Eye (tissue), 1 donor: ENCODE results near the gene PTAFR.

Source experiments
- DNase-seq: peaks from one replicate; pipeline ENCODE4 v3.0.0-alpha.2; 2015

PTAFR gene, protein sequence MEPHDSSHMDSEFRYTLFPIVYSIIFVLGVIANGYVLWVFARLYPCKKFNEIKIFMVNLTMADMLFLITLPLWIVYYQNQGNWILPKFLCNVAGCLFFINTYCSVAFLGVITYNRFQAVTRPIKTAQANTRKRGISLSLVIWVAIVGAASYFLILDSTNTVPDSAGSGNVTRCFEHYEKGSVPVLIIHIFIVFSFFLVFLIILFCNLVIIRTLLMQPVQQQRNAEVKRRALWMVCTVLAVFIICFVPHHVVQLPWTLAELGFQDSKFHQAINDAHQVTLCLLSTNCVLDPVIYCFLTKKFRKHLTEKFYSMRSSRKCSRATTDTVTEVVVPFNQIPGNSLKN

DNA sequence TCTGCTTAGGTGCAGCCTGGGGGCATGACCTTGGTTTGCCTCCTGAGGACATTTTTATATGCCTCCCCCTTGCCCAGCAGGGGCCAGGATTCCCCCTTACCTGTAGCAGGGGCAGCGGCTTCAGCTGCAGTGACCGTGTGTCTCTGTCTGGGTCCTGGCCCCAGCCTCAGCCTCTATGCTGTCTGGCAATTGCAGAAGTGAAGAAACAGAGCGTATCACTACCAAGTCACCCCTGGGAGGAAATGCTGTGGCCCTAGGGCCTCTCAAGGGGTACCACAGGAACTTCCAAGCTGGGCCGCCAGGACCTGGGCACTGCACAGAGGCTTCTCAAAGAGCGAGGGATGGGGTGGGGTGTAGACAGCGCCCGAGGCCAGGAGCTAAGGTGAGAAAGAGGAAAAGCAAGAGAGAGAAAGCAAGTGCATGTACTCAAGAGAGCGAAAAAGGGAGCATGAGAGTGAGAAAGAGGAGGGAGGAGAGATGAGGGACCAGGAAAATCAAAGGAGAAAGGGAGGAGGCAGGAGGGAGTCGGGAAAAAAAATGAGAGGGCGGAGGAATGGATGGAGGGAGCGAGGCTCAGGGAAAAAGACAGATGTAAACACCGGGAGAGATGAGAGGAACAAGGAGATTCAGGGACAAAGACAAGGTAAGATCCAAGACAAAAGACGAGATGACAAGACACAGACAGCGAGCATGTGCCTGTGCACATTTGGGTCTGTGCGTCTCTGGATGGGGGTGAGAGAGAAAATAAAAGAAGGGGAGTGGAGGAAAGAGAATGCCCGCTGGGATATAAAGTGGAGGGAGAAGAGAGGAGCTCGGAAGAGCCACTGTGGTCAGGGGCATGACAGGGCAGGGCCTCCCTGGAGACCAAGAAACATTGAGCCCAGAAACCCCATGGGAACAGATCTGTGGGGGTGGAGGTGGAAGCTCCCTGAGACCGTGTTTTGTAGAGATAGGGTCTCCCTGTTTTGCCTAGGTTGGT, at the start of gene PTAFR:
TSS of gene PTAFR (minus strand) at position 199 of the 979 bp plus-strand sequence. CDS start 25,669 bp downstream, outside the sequence.
- DNase-seq = no peak

DNA sequence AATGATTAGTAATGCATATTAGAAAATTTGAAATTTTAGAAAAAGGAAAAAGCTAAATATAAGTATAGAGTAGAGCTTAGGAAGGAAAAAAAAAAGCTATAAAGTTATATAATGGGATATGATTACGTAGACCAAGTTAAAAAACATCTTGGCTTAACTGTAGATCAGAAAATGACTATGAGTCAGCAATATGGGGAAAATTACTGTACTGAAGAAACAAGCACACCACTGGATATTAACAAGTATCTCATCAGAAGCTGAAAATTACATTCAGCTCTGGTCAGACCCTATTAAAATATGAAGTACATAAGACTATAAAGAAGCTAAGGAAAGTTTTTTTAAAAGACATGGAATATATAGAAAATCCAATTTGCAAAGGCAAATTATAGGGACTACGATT, 36.8 kb upstream of the PTAFR start:
- DNase-seq = no peak

DNA sequence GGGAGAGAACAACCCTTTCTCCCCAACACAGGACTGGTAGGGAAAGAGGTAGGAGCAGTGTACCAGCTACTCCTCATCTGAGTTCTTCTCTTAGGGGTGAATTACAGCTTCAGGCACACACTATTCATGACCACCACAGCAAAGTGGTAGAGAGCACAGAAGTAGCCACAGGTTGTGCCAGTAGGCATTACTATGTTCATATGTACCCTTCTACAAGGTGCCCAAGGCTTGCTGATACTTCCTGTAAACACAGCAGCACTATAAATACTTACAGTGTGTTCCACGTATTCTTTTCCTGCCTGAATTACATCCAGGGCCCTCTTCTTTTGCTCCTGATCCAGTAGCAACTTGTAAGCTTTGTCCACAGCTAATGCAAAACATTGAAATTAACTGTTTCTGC, 33.2 kb upstream of the PTAFR start:
- DNase-seq = no peak

DNA sequence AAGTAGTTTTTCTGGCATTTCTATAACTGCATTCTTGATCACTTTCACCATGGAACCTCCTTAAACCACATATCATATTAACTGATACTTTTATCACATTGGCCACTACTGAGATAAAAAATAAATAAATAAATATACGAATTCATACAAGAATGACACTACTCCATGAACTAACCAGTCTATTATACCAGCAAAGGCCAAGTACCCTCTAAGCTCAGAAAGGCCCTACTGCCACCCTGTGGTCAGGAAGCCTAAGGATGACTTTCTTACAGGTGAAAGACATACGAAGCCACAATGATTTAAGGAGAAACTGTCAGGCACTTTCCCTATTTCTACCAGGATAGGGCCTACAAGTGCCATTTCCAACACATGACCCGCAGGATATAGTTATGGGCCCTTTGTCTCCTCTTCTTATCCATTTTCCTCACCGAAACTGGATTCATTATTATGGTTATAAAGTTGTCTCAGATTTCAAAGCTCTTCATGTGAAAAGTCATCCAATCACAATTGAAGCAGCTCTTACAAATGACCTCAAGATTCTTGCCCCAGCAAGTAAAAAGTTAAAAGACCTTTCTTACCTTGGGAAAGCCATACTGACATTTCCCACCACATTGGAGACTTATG, 32.4 kb upstream of the PTAFR start:
- peak; percentile 50 for DNase-seq

DNA sequence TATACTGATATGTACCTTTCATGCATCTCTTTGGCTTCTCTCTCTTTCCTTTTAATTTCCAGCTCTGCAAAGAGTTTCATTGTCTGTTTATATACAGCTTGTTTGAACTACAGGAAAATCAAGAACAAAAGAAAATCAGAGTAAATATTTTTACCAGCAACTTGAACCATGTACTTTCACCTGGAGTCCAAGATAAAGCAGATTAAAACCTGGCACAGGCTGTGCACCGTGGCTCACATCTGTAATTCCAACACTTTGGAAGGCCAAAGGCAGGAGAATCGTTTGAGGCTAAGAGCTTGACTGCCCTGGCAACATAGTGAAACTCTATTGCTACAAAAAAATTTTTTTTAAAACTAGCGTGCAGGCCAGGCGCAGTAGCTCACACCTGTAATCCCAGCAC, 28.8 kb upstream of the PTAFR start:
- no peak for DNase-seq

DNA sequence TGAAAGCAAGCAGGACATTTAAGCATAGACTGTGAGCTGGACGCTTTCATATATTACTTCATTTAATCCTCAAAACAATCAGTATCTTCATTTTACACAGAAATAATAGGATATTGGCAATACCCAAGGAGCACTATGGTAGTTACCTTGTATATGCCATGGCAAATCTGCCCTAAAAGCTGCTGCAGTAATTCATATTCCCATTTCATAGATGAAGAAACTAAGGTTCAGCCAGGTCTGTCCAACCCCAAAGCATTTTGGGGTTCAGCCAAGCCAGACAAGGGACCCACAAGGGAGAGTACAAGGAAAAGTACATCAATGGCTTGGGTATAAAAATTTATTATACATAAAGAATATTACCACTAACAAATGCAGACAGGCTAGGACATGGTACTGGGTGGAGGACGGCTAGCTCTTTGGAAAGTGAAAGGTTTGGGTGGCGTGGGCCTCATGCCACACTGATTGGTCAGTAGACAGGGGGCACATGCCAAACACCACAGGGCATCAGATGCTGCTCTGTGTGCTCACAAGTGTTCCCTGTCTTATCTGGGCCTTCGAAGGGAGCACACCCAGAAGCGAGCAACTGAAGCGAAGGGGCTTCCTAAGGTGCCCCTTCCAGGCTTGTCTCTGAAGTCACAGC, 23.9 kb upstream of the PTAFR start:
- DNase-seq = no peak

DNA sequence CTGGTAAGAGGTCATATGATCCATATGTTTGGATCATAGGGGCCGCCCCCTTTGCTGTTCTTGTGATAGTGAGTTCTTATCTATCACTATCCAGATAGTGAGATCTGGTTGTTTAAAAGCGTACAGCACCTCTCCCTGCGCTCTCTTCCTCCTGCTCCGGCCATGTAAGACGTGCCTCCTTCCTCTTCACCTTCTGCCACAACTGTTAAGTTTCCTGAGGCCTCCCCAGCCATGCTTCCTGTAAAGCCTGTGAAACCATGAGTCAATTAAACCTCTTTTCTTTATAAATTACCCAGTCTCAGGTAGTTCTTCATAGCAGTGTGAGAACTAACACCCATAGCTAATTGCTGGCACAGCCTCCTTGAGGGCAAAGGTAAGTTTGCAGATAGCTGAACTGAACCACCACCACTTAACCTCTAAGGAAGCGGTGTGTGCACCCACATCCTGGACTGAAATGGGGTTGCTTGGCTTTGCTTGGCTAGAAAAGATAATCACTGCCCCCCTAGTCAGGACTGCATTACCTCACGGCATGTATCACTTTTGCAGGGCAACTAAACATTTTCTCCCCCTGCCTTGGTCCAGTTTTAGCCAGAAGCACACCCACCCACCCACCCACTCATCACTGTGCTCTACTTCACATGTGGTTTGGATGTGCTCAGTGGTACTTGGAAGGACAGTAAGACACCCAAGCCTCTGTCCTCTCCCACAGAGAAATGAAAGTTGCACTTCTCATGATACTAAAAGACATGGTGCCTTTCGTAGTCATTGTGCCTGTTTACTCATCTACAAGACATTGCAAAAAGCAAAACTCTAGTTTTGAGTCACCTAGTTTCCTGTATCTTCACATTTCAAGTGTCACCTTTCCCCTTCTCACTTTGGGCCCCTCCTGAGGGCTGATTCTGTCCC, 23.1 kb upstream of the PTAFR start:
- DNase-seq = no peak

DNA sequence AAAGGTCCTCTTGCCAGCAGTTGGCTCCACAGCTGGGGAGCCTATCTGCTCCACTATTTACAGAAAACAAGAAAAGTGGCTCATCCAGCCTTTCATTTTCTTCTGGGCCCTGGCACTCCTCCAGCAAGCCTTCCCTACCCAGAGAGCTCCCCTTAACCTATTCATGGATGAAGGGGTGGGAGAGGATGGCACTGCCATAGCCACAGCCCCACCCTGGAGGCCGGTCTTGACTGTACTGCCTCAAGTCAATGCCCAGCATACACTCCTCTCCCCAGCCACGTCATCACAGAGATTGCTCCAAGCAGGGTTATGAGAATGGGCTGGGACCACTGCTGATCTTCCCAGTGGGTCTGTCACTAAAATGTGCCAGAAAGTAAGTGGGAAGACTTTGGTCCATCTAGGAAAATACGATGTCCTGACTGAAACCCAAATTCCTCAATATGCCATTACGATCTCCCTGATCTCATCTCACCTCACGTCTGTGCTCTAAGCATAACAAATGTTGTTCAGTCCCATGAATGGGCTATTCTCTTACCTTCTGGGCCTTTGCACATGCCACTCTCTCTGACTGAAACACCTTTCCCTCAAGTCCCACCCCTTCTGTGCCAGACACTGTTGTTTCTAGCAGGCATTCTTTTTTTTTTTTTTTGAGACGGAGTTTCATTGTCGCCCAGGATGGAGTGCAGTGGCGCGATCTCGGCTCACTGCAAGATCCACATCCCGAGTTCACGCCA, 21.4 kb upstream of the PTAFR start:
- DNase-seq = no peak

DNA sequence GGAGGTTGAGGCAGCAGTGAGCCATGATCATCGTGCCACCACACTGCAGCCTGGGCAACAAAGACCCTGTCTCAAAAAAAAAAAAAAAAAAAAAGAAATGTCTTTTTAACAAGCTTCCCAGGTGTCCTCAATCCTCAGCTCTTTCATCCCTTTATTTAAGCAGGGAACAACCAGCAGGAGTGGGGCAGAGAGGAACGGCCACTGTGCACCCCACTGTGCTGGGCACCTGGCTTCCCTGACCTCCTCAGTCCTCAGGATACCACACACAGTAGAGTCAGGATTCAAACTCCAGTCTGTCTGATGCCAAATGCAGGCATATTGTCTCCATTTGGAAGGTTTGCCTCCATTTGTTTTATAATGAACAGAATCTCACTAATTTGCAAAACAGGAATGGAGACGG, 19.8 kb upstream of the PTAFR start:
- no peak for DNase-seq

DNA sequence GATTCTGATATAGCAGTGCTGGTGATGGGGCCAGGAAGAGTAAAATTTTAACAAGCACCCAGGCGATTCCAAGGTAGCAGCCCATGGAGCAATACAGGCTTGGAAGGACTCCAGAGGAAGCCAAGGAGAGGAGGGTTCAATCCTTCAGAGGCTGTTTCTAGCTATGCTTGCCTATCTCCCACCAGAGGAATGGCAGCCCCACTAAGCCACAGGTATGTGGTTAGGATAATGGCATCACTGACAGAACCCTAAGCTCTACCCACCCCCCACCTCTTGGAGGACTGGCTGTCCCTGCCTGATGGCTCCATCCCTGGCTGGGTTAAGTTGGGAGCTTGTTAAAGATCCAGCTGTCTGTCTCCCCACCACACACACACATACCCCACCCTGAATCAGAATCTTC, 19.3 kb upstream of the PTAFR start:
- no peak for DNase-seq

DNA sequence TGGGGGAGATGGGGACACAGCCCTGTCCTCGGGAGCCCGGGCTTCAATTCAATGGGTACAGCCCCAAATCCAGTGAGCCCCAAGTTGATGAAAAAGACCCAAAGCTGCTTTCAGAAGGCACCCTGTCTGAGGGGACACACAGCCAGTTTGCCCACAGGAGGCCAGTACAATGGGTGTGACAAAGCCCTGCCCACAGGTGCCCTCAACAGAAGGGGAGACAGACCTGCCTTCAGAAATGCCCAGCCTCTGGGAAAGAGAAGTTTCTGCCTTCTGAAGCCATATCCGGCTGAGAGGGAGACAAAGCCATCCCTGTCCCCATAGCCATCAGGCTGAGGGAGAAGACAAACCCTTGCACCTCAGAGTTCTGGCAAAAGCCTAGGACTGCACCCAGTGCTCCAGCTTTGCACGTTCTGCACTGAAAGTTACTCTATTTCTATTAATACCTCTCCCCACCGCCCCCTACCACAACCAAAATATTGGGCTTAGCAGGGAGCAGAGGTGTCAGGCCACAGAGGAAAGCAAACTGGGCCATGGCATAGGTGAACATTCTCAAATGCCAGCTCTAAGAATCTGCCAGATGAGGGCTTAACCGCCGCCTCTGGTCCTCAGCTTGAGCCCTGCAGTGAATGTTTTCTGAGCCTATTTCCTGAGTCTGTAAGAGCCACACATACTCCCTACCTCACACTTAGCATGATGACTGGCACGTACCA, 18.0 kb upstream of the PTAFR start:
- no peak for DNase-seq

DNA sequence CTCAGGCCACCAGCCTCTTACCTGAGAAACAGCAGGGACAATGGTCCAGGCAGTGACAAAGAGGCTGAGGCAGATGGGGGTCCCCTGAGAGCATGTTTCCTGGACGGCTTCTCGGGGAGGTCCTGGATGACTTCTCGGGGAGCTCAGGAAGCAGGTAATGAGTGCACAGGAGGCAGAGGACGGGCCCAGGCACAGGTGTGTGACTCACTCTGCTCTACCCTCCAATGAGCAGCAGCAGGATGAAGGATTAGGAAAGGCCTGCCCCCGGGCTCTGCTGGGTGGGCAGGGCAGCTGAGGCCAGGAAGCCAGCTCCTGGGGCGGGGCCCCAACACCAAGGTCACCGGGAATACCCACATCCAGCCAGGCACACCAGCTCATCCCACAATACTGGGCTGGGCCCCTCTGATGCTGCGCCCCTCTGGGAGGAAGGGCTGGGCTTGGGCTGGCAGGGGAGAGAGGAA, 17.2 kb upstream of the PTAFR start:
- DNase-seq = no peak

DNA sequence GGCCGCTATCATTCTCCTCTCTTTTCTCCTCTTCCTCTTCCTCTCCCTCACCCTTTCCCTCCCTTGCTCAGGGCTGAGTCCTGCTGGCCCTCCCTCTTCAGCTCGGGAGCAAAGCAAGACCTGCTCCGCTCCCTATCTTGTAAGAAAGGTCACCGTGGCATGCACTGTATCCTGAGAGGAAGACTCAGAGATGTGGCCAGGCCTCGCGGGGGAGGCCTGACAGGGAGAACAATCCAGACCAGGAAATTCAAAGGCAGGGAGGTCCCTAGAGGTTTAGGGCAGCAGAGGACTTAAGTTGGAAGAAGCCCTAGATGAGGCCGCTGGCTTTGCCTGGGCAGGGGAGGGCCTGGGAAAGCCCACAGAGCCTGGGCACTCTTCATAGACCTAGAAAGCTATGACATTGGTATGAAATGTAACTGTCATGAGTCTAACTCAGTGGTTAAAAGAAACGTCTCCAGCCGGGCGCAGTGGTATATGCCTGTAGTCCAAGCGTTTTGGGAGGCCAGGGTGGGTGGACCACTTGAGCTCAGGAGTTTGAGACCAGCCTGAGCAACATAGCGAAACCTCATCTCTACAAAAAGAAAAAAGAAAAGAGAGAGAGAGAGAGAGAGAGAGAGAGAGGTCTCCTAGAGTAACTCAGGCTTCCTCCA, 14.6 kb upstream of the PTAFR start:
- no peak for DNase-seq

DNA sequence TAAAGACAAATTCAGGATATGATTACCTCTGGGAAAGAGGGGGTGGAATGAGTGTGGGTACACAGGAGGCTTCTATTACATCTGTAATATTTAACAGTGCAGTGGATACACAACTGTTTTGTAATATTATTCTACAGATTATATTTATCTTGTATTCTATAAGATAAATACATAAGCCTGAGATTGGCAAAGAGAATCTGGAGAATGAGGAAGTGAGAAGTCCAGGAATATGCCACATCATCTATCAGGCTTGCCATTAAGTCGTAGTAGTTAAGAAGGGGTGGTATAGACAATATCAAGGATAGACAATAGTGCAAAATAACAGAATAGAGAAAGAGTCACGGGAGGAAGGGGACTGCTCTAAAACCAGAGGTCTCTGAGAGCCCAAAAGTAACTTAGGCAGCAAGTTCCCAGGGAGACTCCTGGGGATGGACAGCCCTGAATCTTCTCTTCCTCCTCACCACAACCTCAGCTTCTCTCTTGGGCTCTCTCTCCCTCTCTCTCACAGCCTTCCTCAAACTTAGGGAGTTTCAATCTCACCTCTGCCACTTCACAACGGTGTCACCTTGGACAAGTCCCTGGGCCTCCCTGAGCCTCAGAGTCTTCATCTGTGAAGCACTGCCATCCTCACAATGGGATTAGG, 14.0 kb upstream of the PTAFR start:
- no peak for DNase-seq

DNA sequence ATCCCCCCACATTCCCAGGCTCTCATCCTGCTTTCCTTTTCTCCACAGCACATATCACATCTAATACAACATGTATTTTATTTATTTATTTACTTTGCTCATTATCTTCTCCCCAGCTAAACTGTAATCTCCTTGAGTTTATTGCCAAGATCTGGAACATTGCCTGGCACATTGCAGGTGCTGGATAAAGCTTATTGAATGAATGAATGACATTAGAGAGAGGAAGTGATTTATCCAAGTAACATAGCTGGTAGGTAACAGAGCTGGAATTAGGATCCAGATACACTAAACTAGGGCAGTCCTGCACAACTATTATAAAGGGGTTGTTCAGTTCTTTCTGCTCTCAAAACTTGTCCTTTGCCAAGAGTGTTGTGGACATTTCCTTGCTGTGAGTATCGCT, 8.6 kb upstream of the PTAFR start:
- DNase-seq = no peak

DNA sequence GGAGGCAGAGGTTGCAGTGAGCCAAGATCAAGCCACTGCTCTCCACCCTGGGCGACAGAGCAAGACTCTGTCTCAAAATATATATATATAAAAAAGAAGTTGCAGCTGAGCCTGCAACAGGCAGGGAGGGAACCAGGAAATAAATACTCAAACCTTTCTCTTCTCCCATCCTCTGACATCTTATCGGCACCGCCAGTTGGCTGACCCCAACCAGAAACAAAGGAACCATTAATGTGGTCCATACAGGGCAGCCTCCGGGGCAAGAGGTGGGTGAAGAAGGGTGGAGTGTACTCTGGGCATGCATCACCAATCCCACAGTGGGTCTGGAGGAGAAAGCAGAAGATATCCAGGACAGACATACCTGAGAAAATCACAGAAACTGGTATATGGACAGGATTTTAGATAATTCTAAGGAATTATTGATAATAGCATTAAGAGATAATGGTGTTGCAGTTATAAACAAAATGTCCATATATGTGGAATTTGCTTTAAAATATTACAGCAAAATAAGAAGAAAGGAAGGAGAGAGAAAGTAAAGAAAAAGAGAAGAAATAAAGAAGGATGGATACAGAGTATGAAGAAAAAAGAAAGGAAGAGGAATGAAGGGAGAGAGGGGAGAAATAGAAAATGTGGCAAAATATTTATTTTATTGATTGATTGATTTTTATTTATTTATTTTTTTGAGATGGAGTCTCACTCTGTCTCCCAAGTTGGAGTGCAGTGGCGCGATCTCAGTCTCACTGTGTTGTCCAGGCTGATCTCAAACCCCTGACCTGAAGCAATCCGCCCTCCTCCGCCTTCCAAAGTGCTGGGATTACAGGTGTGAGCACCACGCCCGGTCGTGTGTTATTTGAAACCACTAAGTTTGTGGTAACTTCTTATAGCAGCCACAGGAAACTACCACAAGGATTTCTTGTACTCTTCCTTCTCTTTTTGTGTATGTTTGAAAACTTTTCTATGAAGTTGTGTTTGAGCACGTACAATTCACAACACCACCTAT, 4.1 kb upstream of the PTAFR start:
- no peak for DNase-seq

DNA sequence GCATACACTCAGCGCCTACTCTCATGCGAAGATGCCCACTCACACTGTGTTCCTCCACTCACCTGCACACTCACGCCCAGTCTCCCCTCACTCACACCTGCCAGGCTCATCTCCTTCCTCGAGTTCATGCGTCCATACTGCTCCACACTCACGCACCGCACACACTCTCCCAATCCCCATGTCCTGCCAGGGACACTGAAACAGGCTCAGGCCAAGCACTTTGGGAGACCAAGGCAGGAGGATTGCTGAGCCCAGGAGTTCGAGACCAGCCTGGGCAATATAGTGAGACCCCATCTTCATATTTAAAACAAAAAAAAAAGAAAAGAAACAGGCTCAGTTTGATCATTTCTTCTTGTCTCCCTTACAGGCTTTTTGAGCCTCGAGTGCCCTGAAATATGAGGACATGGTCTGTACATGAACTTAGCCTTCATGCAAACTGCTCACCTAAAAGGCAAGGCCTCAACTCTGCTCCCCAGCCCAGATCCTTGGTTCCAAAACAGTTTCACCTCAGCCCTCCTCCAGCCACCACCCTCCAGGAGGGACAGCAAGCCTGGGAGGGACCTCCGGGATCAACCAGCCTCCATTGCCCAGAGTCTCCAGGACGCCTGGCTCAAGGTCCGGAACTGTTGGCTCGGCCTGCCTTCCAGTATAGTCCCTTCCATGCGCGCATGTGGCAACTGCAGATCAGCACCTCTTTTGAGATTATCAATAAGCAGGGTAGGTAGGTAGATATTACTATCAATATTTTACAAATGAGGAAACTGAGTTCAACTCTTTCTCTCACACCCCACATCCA, 2.4 kb upstream of the PTAFR start:
- DNase-seq = no peak
